Lower leg skin (tissue), 4 donors: ENCODE data around the gene ALX3. TPM values are rescaled to one million over a fixed set of nuclear protein-coding genes. Genes with fewer than 3 reads are reported as not detected.

Experiments
- DNase-seq, 2 donors: peaks; one replicate each; pipeline ENCODE4 v3.0.0-alpha.2; 2019; ENCODE audit warnings: low spot score in 2 of 2
- H3K4me3 ChIP-seq: fragments of 200-600 bp; sonication (generic); 2 replicates; pipeline ENCODE4 v1.5.1; 2017; ENCODE audit warnings: mild to moderate bottlenecking, low read depth; ENCODE audit not compliant: poor library complexity, severe bottlenecking
- POLR2A ChIP-seq, 2 donors: fragments of 450-650 bp; IDR thresholded peaks; one replicate each; pipeline ENCODE4 v1.6.1; 2016 to 2017; ENCODE audit warnings: antibody characterized with exemption in 2 of 2, mild to moderate bottlenecking in 1 of 2, moderate library complexity in 1 of 2
- WGBS, 2 donors: methylation state at CpG; one replicate each; pipeline ENCODE4 v1.1.5; 2018; 5-methylcytosine and 5-hydroxymethylcytosine counted together
- intact Hi-C: fragments of 100-400 bp; cut with DNase I; formaldehyde crosslinking; loops from one replicate; pipeline ENCODE4 v1.15.0; 2023; ENCODE audit warnings: low total_unique reads
- total RNA-seq, 4 donors: library from RNA; depleted of rRNA; stranded (reverse); fragments of >200 nt; gene quantifications; one replicate each; pipeline ENCODE4 v1.1.0, GENCODE V29; 2016
- TF ChIP-seq, protein P1 (sequence below), 3 donors: fragments of 450-650 bp; IDR thresholded peaks; one replicate each; pipeline ENCODE4 v1.5.1; 2016; ENCODE audit warnings: antibody characterized with exemption in 3 of 3, mild to moderate bottlenecking in 3 of 3, moderate library complexity in 2 of 3

Gene ALX3
- total RNA-seq, 4 donors from 2014 or later: 0.52 TPM; not detected in 3

DNA sequence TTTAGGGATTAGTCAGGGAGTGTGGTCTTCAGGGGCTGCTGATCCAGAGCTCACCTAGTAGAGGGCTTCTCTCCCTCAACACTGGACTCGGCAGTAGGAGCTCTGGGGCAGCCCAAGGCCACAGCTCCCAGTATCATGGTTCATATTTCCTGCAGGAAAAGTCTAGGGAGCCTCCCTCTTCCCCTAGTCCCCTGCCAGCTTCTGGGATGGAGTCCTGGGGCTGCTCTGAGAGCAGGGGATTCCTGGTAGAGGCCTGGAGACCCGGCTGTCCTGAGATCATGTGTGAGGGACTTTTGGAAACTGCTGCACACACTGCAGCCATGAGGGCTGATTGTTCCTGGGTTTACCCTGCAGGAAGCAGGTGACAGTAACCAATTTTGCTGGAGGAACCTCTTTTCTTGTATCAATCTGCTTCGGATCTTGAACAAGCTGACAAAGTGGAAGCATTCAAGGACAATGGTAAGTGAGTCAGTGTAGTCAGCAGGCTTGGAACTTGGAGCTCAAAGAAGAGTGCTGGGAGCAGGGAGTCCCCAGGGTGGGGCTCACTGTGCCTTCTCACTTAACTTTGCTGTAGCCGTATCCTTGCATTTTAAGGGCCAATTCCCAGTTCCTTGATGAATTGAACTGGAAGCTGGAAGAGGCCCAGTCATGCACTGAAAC, 19.7 kb downstream of the ALX3 start:
- no peak for TF ChIP-seq POLR2A (IDR thresholded peaks at IDR 0.05)
- TF ChIP-seq, protein P1, sequence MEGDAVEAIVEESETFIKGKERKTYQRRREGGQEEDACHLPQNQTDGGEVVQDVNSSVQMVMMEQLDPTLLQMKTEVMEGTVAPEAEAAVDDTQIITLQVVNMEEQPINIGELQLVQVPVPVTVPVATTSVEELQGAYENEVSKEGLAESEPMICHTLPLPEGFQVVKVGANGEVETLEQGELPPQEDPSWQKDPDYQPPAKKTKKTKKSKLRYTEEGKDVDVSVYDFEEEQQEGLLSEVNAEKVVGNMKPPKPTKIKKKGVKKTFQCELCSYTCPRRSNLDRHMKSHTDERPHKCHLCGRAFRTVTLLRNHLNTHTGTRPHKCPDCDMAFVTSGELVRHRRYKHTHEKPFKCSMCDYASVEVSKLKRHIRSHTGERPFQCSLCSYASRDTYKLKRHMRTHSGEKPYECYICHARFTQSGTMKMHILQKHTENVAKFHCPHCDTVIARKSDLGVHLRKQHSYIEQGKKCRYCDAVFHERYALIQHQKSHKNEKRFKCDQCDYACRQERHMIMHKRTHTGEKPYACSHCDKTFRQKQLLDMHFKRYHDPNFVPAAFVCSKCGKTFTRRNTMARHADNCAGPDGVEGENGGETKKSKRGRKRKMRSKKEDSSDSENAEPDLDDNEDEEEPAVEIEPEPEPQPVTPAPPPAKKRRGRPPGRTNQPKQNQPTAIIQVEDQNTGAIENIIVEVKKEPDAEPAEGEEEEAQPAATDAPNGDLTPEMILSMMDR (IDR thresholded peaks at IDR 0.05): no peak
- DNase-seq: no peak
- WGBS, 2 donors: 51 to 68% methylated on average over 4 of the region's 4 CpGs
- H3K4me3 ChIP-seq: no peak overlapping the region
- intact Hi-C loops: loop anchor here (5.0 kb wide), 1 partner anchor 57 kb away; no protein-coding TSS in a partner anchor

DNA sequence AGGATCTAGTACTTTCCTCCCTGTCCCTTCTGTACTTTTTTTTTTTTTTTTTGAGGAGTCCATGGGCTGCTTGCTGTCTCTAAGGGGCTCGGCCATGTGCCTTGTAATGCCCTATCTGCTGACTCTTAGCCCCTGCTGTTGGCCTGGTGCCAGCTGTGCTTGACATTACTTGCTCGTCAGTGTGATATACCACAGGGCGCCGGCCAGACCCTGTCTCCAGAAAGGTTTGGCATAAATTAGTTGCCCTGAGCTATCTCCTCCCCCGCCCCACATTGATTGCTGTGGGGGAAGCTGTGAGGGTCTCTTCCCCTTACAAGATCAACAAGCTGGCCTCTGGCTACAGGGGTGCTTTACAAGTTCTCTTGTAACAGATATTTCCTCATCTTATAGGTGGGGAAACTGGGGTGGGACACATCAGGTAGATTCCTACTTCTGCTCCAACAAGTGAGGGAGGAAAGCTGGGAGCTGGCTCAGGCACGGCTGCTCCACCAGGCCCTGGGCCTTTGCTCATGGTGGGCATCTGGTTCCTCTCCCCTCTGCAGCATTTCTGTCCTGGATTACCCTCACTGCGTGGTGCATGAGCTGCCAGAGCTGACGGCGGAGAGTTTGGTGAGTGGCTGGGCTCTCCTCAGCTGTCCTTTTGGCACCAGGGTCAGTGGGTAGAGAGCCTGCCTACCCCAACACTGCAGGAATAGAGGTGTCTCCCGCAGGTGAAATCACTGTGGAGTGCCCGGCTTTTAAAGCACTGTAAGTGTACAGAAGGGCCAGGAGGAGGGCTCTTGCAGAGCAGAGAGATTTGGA, 20.5 kb downstream of the ALX3 start:
- intact Hi-C loops: loop anchor here (5.0 kb wide), 1 partner anchor 57 kb away; no protein-coding TSS in a partner anchor
- TF ChIP-seq, protein P1 (IDR thresholded peaks at IDR 0.05): no peak
- no peak for TF ChIP-seq POLR2A (IDR thresholded peaks at IDR 0.05)
- no peak overlapping the region for H3K4me3 ChIP-seq
- WGBS, 2 donors: 73 to 83% methylated on average over 10 to 11 of the region's 11 CpGs
- no peak for DNase-seq

DNA sequence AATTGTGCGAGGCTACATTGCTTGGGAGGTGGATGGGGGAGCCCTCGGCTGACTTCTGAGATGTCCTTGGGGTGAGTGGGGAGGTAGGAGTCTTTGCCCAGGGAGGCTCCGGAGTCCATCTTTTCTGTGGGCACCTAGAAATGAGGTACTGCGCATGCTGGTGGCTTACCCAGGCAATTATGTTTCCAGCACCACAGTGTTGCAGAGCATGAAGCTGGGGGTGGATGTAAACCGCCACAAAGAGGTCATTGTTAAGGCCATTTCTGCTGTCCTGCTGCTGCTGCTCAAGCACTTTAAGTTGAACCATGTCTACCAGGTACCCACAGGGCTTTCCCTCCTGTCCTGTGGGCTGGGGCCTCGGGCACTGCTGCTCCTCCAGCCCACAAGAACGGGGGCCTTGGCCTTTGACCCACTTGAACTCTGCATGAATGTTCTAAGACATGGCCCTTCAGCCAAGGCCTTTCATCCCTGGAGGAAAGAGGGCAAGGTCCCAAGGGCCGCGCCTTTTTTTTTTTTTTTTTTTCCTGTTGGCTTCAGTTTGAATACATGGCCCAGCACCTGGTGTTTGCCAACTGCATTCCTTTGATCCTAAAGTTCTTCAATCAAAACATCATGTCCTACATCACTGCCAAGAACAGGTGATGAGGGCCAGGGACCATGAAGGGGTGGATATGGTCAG, 21.4 kb downstream of the ALX3 start:
- no peak overlapping the region for H3K4me3 ChIP-seq
- TF ChIP-seq, protein P1 (IDR thresholded peaks at IDR 0.05): no peak
- no peak for TF ChIP-seq POLR2A (IDR thresholded peaks at IDR 0.05)
- intact Hi-C loops: no loop called here
- DNase-seq: no peak
- WGBS, 2 donors: 68 to 79% methylated on average over 9 of the region's 9 CpGs

DNA sequence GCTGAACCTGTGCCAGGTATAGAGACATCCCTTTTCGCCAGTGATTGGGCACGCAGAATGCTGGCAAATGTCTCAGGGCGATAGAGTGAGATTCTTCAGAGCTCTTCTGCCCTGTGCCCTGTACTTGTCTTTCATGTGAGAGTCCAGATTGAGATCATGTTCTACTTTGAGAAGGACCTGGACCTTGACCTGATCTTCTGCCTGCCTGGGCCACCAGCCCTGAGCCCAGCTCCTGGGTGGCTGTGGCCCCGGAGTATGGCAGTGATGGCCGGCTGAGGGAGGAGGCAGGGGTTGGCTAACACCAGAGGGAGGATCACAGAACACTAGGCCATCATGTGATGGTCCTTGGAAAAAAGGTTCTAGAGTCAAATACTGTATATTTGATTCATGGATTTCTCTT, 22.2 kb downstream of the ALX3 start:
- no peak for TF ChIP-seq POLR2A (IDR thresholded peaks at IDR 0.05)
- TF ChIP-seq, protein P1 (IDR thresholded peaks at IDR 0.05): no peak
- intact Hi-C loops: no loop called here
- WGBS, 2 donors: 92 to 95% methylated on average over 5 of the region's 5 CpGs
- no peak for DNase-seq
- no peak overlapping the region for H3K4me3 ChIP-seq

DNA sequence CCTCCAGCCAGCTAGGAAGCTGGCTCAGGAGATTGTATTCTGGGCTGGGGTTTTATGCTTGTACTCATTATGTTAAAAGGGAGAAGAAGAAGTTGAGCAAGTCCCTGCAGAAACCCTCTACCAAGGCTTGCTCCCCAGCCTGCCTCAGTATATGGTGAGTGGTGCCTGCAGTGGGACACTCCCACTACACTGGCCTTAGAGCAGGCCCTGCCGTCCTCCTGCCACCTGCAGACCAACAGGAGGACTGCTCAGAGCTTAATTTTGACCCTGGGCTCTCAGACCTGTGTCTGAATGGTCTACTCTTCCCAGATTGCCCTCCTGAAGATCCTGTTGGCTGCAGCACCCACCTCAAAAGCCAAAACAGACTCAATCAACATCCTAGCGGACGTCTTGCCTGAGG, 23.0 kb downstream of the ALX3 start:
- WGBS, 2 donors: 78 to 87% methylated on average over 3 of the region's 3 CpGs
- no peak overlapping the region for H3K4me3 ChIP-seq
- no peak for DNase-seq
- intact Hi-C loops: no loop called here
- TF ChIP-seq, protein P1 (IDR thresholded peaks at IDR 0.05): no peak
- no peak for TF ChIP-seq POLR2A (IDR thresholded peaks at IDR 0.05)
